Muscle layer of duodenum (tissue), 2 donors: Measurements from ENCODE around the gene ENDOV.

Experiments used
- H3K27ac ChIP-seq: one replicate; pipeline ENCODE4 v1.7.0; 2013; ENCODE audit warnings: mild to moderate bottlenecking, low read length
- H3K27me3 ChIP-seq: one replicate; pipeline ENCODE4 v1.7.0; 2013; ENCODE audit warnings: low read depth, mild to moderate bottlenecking, control low read depth, low read length
- H3K36me3 ChIP-seq, 2 donors: one replicate each; pipeline ENCODE4 v1.7.0; 2013; ENCODE audit warnings: low read length in 2 of 2, control low read depth in 1 of 2, mild to moderate bottlenecking in 1 of 2; ENCODE audit not compliant: insufficient read depth in 2 of 2, control insufficient read depth in 1 of 2
- H3K4me1 ChIP-seq, 2 donors: one replicate each; pipeline ENCODE4 v1.7.0; 2013; ENCODE audit warnings: low read length in 2 of 2, mild to moderate bottlenecking in 2 of 2, control low read depth in 1 of 2, moderate library complexity in 1 of 2; ENCODE audit not compliant: insufficient read depth in 2 of 2, control insufficient read depth in 1 of 2
- H3K4me3 ChIP-seq, 2 donors: one replicate each; pipeline ENCODE4 v1.7.0; 2013; ENCODE audit warnings: low read length in 2 of 2, low read depth in 1 of 2, mild to moderate bottlenecking in 1 of 2
- H3K9me3 ChIP-seq, 2 donors: one replicate each; pipeline ENCODE4 v1.7.0; 2013; ENCODE audit warnings: low read length in 2 of 2, control low read depth in 1 of 2, mild to moderate bottlenecking in 1 of 2; ENCODE audit not compliant: control insufficient read depth in 1 of 2
- donor health status: healthy.

ENDOV gene

DNA sequence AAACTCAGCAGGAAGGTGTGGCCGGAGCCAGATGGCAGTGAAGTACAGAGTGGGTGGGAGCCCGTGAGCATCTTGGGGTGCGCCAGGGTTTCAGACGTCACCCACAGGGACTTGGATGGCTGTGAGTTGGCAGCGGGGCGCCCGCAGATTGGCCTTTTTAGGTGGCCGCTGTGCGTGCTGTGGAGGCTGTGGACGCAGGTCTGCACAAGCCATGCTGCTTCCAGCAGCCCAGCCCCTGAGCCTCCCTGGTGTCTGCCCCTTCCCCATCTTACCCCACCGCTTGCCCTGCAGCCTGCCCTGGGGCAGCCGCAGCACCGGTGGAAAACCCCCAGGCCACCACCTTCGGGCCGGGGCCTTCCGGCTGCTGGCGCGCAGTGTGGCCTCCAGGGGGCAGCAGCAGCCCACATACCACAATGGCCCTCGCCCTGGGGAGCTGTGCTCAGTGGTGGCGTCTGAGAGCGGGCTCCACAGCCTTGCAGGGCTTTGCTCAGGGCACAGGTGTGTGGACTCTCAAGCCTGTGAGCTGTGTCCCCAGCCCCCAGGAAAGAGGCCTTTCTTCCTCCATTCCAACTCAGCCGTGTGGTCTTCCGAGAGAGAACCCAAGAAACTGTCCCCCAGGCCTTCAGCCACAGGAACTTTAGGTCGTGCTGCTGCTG lies 11.8 kb downstream of the ENDOV start:
- Histone ChIP-seq H3K9me3 (no peaks in the 10 kb centered on the region), H3K27ac (no peak overlapping the region), H3K4me3 (no peak overlapping the region), H3K27me3 (no peaks in the 10 kb centered on the region), H3K36me3 (peaks cover 0 to 21% of the 10 kb centered on the region in 2 donors), H3K4me1 (peaks cover 0 to 4% of the 10 kb centered on the region in 2 donors)

DNA sequence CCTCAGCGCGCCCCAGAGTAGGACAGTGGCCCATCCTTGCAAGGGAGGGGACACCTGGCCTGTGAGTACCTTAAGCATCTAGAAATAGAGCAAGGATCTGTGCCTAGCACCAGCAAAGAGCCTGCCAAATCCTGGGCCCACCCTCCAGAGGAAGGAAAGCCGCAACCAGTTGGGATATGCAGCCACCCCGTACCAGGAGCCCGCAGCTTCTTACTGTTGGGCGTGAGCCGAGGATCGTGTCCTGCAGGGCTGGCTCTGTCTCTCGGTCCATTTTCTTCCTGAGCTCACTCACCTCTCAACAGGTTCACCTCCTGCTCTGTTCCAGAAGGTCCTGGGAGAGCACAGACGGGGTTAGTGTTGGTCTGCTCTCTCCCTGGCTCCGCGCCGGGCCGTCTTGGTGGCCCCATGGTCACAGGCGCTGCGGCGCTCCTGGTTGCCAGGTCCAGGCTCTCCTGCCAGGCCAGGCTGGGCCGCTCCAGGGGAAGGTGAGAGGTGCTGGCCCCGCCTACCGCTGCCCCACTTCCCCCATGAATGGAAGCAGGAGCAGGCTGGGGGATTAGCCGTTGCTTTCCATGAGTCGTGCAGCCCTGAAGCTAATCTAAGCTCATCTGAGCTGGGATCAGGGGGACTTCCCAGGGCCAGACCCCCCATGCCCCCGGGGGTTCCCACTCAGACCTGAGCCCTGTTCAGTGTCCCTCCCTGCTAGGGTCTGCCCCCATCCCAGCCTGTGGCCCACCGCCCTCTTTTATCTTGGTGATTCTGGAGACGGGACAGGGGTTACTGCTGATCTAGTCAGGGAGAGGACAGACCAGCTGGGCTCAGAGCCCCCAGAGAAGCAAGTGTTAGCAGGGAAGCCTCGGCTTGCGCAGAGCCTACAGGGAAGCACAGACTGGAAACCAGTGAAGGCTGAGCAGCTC lies 12.7 kb downstream of the ENDOV start:
- peaks cover 0 to 4% of the 10 kb centered on the region in 2 donors for H3K4me1 ChIP-seq
- no peaks in the 10 kb centered on the region for H3K27me3 ChIP-seq
- no peak overlapping the region for H3K4me3 ChIP-seq
- H3K36me3 ChIP-seq, result peaks cover 0 to 21% of the 10 kb centered on the region in 2 donors
- no peak overlapping the region for H3K27ac ChIP-seq
- H3K9me3 ChIP-seq, result no peaks in the 10 kb centered on the region

DNA sequence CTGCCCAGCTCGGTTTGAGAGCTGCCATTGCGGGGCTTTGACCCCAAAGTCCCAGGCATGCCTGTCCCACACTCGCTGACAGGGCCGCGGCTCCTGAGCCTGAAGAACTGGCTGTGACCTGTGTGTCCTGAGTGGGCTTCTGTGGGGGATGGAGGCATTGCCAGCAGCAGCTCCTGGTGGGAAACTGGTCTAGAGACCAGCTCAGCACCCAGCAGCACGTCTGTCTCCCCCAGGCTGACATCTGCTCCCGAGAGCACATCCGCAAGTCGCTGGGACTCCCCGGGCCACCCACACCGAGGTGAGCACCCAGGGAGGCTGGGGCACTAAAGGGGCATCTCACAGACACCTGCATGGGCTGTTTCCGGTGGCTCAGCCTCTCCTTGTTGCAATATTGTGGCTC lies 13.4 kb downstream of the ENDOV start:
- no peak overlapping the region for H3K4me3 ChIP-seq
- no peaks in the 10 kb centered on the region for H3K9me3 ChIP-seq
- H3K4me1 ChIP-seq, result peaks cover 0 to 4% of the 10 kb centered on the region in 2 donors
- H3K36me3 ChIP-seq, result peaks cover 0 to 21% of the 10 kb centered on the region in 2 donors
- H3K27me3 ChIP-seq, result no peaks in the 10 kb centered on the region
- no peak overlapping the region for H3K27ac ChIP-seq

DNA sequence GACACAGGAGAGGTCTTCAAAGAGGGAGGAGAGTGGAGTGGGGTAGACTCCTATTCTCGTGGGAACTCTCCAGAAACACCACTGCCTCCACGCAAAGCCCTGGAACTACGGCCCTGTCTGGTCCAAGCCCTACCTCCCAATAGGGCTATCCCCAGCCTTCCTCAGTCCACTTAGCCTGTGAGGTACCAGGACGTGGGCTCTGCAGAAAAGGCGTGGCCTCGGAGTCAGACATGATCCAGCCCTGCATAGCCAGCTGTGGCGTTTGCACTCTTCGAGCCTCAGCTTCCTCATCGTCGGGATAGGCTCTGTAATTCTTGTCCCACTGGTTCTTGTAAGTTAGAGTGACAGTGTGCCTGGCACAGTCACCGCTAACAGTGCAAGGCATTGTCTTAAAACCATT lies 13.8 kb downstream of the ENDOV start:
- H3K27ac ChIP-seq, result no peak overlapping the region
- H3K9me3 ChIP-seq, result no peaks in the 10 kb centered on the region
- no peak overlapping the region for H3K4me3 ChIP-seq
- peaks cover 0 to 4% of the 10 kb centered on the region in 2 donors for H3K4me1 ChIP-seq
- no peaks in the 10 kb centered on the region for H3K27me3 ChIP-seq
- peaks cover 0 to 21% of the 10 kb centered on the region in 2 donors for H3K36me3 ChIP-seq

DNA sequence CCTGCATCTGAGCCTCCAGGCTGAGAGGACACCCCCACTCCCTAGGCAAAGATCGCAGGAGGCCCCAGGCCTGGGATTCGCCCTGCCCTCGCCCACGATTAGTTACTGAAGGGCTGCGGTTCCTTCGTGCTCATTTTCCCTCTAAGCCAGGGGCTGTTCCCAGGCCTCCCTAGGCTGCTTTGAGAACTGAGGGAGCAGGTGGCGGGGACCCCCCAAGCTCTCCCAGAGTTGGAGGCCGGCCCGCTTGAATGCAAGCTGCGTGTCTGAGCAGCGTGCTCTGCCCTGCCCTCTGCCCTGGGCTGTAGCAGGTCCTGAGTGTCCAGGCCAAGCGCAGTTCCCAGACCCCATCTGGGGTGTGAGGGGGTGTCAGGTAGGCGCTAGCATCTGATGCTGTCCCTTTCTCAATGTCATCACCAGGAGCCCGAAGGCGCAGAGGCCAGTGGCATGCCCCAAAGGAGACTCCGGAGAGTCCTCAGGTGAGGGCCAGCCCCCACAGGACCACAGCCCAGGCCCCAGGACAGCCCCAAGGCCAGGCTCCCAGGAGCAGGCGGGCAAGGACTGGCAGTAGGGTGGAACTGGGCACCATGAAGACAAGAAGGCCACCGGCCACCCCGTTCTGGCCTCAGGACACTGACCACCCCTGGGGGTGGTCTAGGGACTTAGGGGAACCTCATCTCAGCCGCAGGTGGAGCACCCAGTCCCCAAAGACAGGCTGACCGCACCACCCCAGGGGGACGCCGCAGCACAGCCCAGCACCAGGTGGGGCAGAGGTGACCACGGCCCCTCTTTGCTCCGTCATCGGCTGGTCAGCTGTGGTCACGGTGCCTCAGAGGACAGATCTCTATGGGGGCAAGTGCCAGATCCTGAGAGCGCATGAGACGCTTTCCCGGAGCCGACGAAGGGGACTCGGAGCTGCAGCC lies 14.6 kb downstream of the ENDOV start:
- Histone ChIP-seq H3K4me3 (no peak overlapping the region), H3K4me1 (peaks cover 0 to 4% of the 10 kb centered on the region in 2 donors), H3K36me3 (peaks cover 0 to 24% of the 10 kb centered on the region in 2 donors), H3K27me3 (no peaks in the 10 kb centered on the region), H3K9me3 (no peaks in the 10 kb centered on the region), H3K27ac (no peak overlapping the region)

DNA sequence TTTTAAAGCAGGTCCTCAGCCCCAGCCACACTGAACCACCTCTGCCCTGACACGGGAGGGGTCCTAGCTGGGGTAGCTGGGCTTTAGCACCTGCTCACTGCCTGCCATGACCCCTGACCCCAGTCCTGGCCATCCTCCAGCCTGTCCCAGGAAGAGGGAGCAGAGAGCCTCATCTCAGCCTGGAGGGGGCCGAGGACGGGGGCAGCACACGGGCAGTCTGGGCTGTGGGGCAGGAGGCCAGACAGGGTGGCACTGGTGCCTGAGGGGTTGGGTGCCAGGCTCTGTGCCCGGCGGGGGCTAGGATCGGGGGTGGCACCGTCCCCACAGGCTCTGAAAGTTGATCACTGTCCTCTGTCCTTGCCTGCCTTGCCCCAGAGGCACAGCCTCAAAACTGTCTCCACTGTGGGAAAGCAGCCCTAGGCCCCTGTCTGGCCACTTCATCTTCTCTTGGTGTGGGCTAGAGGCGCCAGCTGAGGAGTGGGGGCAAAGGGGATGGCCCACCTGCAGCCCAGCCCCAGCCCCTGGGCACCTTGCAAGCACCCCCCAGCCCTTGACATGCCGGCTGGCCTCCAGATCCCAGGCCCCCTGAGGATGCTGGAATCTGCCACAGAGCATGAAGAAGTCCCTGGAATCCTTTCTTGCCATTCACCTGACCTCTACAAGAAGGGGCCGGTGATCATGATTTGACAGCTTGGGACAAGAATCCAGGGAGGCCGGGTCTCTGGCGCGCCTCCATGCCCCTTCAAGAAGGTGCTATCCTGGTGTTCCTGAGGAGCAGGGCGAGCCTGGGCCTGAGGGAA lies 15.7 kb downstream of the ENDOV start:
- Histone ChIP-seq H3K36me3 (peaks cover 0 to 24% of the 10 kb centered on the region in 2 donors), H3K9me3 (no peaks in the 10 kb centered on the region), H3K4me3 (no peak overlapping the region), H3K27ac (no peak overlapping the region), H3K4me1 (peaks cover 0 to 4% of the 10 kb centered on the region in 2 donors), H3K27me3 (no peaks in the 10 kb centered on the region)

DNA sequence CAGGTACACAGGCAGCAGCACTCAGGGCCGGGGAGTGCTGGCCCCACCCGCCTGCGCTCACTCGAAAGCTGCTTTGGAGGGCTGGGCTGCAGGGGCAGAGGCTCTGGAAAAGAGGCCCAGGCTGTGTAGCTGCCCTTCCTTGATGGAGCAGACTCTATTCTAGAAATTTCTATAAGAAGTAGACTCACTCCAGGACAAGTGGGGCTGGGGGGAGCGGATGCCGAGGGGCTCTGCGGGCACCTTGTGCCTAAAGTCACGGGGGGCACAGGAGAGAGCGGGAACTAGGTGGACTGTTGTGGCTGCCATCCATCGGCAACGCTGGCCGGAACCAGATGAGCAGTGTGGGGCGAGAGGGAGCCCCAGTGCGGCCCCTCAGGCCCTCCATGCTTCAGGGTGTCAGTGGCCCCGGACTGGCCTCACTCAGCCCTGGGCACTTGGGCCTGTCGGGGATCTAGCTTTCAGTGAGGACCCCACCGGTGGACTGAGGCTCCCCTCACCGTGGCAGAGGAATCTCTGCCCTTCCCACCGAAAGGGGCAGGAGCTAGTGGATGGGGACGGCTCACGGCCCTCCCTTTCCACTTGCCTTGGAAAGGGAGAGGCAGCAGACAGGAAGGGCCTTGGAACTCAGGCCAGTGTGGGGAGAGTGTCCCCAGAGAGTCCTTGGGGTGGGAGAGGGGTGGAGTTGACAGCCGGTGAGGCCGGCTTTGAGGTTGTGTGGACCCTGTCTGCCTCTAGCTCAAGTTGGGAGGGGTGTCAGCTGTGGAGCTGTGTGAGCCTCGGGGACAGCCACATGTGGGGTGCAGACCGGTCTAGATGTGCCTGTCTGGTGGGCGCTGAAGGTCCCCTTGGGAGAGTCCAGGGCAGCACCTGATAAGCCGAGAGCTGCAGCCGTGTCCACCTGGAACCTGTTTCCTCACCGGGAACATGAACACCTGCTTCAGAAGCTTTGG lies 16.6 kb downstream of the ENDOV start:
- Histone ChIP-seq H3K27ac (no peak overlapping the region), H3K4me1 (peaks cover 0 to 4% of the 10 kb centered on the region in 2 donors), H3K4me3 (no peak overlapping the region), H3K36me3 (peaks cover 0 to 24% of the 10 kb centered on the region in 2 donors), H3K9me3 (no peaks in the 10 kb centered on the region), H3K27me3 (no peaks in the 10 kb centered on the region)

DNA sequence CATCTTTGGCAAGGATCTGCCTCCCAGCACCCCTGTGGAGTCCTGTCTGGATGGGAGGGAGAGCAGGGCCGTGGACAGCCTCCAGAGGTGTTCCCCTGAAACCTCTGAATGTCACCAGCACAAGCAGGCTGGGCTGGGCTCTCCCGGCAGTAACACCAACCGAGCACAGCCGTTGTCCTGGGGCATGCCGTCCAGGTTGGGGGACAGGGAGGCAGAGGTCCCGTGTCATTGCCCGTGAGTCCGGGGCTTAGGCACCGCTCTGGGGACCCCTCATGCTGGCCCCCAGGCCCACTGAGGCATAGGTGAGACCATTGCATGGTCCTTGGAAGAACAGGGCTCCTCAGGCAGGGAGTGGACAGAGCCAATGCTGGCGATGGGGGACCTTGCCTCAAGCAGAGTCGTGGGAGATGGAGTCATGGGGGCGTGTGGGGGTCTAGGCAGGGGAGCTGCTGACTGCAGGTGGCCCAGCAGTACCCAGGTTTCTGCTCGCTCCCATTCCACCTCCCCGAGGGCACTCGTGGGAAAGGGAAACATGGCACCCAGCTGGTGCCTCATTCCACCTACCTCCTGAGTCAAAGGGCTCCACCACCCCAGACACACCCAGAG lies 17.5 kb downstream of the ENDOV start:
- Histone ChIP-seq H3K36me3 (peaks cover 0 to 31% of the 10 kb centered on the region in 2 donors), H3K9me3 (no peaks in the 10 kb centered on the region), H3K27ac (no peak overlapping the region), H3K4me1 (no peaks in the 10 kb centered on the region), H3K4me3 (no peak overlapping the region), H3K27me3 (no peaks in the 10 kb centered on the region)

DNA sequence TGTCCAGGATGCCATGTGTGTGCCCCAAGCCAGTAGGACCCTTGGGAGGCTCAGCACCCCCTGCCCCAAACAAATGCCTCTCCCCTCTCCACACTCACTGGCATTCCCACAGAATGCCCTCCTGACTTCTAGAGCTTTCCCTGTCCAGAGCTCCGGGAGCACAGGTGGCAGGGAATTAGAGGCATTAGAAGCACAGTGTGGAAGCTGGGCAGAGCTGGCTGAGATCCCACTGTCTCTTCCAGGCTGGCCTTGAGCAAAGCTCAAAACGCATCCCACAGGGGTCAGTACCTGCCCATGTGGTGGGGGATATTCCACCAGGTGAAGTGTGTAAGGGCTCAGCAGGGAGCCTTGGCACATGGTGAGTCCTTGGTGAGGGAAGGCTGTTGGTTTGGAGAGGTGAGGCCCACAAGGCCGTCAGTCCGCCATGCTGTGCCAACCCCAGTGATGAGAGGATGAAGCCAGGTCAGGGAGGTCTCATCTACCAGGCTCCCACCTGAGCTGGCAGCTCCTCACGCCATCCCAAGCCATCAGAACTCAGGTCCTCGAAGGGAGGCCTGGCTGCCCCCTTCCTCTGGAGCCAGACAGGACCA lies 18.1 kb downstream of the ENDOV start:
- no peaks in the 10 kb centered on the region for H3K9me3 ChIP-seq
- no peaks in the 10 kb centered on the region for H3K4me1 ChIP-seq
- no peak overlapping the region for H3K27ac ChIP-seq
- H3K36me3 ChIP-seq, result peaks cover 0 to 31% of the 10 kb centered on the region in 2 donors
- no peaks in the 10 kb centered on the region for H3K27me3 ChIP-seq
- no peak overlapping the region for H3K4me3 ChIP-seq
